Hematopoietic multipotent progenitor cell treated with erythropoietin and hydrocortisone succinate and interleukin-3 and kit ligand, for 15 days (in vitro differentiated cells): ENCODE results near the gene ACVR1B.

Experiments used
- DNase-seq: peaks from one replicate; pipeline ENCODE4 v3.0.0-alpha.2; 2015; ENCODE audit warnings: low spot score

The ACVR1B gene

DNA sequence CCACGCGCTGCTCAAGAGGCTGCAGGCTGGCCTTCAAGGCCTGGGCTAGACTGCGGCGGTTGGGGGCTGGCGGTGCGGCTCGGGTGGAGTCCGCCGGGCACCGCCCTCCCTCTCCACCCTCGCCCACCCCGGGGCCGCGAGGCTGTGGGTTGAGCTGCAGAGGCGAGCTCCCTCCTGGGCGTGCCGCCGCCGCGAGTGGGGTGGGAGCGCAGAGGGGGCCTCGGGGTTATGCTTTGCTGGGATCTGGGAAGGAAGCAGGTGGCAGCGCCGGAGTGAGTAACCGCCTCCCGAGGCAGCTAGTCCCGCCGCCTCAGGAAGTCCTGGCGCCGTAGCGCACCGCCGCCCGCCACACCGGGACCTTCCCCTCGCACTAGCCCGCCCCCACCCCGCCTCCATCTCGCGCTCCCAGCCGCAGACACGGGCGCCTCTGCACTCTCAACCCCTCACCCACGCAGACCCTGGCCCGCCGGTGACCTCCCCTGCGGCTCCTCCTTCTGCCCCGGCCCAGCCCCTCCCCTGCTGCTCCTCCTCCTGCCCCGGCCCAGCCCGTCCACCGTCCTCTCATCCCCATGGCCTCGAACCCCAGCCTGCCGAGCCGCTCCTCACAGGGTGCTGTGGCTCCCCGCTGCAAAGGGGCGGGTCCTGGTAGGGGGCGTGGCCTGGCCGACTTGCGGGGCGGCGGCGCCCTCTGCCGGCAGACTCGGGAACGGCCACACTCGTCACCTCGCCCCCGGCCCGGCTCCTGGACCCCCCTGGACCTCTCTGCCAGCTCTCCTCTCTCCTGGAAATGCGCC lies 71.9 kb downstream of the ACVR1B start:
- DNase-seq, result peak; percentile 85

DNA sequence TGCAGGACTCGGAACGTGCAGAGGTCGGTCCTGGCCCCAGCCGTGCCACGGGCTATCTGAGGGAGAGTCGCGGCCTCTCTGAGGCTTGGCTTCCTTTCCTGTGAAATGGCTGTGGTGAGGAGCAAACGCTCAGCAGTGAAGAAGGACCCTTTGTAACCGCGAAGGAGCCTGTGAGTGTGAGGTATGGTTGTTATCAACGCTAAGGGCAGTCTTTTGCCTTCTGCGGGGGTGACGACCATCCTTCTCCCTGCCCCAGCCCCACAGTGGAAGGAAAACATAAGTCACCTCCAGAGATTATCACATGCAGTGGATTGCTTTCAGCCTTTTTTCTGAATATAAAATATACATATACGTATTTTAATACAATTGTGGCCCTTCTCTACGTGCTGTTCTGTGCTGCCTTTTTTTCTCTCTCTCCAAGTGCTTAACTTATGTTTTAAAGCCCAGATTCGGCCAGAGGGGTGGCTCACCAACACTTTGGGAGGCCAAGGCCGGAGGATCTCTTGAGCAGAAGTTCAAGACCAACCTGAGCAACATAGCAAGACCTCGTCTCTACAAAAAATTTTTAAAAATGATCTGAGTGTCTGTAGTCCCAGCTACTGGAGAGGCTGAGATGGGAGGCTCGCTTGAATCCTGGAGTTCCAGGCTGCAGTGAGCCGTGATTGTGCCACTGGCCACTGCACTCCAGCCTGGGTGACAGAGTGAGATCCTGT lies 72.6 kb downstream of the ACVR1B start:
- DNase-seq, result no peak

DNA sequence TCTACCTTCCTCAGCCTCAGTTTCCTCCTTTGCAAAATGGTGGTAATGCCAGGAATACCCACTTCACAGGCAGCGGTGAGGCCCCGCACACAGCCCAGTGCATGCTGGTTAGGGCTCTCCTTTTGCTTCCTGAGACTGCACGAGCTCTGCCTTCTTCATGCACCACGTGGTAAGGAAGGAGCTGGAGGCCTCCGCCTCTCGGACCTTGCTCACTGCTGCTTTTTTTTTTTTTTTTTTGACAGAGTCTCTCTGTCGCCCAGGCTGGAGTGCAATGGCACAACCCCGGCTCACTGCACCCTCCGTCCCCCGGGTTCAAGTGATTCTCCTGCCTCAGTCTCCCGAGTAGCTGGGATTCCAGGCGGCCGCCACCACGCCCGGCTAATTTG lies 73.3 kb downstream of the ACVR1B start:
- peak; percentile 40 for DNase-seq

DNA sequence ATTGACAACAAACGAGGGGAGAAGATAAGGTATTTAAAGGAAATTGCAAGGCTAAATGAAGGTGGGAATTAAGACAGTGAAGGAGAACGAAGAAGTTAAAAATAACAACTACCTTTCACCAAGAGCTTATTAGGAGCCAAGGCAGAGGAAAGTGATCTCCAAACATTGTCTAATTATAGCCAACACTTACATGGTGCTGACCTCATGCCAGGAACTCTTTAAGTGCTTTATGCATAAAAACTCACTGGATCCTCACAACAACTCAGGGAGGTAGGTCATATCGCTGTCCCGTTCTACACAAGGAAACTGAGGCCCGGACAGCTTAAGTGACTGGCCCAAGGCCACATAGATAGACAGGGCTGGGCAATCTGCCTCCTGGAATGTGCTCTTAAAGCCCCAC lies 74.8 kb downstream of the ACVR1B start:
- no peak for DNase-seq

DNA sequence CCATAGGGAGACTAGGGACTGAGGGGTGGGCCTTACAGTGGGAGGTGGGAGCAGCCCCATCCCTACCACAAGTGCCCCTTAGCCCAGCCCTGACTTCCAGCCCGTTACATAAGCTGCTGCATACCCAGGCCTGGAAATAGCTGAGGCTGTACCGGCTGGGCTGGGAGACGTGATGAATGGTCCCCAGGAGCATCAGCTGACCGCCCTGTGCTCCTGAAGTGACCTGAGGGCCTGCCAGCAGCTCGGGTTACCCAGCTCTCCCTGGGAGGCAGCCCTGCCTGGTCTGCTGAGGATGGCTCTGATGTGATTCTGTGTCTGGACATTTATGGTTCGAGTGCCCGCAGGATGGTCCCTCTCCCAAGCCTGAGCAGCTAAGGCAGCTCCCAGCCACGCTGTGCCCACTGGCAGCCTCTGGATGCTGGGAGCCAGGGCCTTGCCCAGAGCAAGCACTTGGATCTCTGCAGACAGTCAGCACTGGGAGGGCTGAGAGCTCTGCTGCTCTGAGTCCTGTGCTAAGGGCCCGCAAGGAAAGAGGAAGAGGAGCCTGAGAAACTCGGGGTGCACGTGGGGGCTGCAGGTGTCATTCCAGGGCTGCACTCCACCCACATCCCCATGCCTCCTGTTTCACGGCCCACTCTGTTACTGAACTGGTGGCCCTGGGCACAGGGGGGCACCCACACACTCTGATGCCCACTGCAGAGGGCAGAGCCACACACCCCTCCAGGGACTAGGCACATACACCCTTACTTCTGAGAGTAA lies 75.8 kb downstream of the ACVR1B start:
- no peak for DNase-seq

DNA sequence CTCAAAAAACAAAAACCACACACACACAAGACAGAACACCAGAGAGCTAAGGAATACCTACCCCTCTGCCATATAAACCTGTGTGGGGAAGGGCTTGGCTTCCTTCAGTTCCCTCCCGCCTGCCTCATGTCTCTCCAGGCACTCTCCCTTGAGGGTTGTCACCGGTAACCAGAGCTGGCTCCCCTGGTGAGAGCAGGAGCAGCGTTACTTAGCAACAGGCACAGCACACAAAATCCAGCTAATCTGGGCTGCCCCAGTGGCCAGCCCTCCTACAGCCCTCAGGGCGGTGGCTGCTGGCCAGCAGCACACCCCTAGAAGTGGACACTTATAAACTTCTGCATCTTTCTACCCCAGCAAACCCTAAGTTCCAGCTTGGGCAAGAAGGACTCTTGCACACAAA lies 78.2 kb downstream of the ACVR1B start:
- DNase-seq, result no peak

DNA sequence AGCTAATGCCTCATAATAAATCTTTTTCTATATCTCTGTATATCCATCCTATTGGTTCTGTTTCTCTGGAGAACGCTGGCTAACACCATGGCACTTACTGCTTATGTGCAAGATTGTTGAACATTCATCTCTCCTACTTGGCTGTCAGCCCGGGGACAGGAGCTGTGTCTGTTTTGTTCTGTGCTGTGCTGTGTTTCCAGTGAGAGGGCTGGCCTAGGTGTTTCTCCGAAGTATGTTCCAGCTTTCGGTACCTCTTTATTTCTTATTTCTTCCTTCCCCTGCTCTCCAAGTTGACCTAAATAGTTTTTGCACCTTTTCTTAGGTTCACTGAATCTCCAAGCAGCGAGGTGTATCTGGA lies 80.9 kb downstream of the ACVR1B start:
- DNase-seq, result no peak

DNA sequence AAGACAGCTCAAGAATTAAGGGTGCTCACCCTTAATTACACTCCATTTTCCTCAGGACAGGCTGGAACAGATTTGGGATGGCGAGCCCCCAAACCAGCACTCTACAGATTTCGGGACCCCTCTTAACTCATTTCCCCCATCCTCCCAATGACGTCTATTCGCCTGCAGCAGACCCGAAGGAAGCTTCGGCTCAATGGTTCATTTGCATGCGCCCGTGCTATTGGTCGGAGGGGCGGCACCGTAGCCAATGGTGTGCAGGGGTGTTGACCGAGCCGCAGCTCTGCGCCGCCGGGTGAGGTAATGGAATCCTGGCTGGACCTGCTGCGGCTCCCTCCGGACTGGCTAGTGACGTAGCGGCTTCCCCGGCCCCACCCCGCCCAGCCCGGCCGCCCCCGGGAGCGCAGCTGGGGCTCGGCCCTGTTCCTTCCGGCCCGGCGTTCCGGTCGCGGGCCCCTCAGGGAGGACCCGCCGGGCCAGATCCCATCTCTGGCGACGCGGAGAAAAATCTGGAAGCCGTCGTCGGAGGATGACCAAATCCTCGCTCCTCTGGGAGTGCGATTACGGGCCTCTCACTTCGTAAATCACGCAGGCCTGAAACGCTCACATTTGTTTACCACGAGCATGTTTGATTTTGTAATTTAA lies 81.4 kb downstream of the ACVR1B start:
- peak; percentile 75 for DNase-seq

DNA sequence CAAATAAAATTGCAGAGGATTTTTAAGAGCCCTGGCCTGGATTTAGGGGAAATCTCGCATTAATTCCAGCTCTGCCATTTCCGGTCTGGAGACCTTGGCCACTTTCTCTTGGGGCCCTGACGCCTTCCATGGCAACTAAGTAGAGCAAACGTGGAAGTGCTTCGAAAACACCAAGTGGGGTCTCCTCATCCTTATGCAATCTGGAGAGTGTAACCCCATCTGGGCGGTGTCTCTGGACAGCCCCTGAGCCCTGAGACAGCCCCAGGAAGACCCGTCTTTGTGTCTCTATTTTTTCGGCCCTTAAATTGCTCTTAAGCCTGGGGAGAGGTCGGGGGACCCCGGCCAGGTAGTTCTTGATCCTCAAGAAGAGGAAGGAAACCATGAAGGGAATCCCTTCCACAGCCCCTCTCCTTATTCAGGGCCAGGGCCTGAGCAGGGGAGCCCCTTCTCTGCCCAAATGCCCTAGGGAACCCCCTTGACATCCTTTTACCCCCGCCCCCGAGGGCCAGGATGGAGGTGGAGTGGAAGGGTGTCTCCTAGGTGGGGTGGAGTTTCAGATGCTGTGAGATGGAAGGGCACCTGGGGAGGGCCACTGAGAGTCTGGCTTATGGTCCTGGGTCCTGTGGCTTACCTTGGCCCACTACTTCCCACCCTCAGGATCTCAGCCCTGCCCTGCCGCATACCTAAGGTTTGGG lies 82.1 kb downstream of the ACVR1B start:
- DNase-seq, result no peak

DNA sequence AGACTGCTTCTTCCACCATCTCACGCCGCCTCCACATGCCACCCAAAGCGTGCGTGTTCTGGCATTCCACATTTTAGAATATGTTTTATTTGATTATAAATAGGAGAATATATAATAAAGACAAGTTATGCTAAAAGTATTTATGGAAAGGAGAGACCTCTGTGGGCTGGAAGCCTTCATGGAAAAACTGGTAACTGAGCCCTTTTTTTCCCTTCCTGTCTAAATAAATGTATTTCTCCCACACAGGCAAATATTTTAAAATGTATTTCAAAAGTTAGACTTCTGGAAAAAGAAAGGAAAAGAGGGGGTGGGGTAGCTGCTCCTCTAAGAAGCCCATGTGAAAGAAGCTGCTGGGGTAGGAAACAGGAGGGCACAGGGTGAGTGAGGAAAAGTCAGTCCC lies 83.7 kb downstream of the ACVR1B start:
- DNase-seq, result no peak

DNA sequence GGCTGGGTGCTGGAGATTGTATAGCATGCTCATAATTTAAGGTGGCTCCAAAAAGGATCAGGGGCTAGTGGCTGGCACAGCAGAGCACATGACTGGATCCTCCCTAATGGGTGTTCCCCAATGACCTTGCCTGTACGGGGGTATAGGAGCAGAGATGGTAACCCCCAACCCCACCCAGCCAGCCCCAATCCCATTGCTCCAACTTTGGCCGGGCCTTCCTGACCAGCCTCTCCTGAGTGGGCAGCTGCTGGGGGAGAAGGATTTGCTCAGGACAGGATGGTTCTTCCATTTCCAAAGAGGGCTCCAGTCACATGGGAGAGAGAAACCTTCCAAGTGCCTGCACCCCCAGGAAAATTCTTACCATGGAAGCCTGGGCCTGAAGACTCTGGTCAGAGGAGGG lies 84.4 kb downstream of the ACVR1B start:
- no peak for DNase-seq

DNA sequence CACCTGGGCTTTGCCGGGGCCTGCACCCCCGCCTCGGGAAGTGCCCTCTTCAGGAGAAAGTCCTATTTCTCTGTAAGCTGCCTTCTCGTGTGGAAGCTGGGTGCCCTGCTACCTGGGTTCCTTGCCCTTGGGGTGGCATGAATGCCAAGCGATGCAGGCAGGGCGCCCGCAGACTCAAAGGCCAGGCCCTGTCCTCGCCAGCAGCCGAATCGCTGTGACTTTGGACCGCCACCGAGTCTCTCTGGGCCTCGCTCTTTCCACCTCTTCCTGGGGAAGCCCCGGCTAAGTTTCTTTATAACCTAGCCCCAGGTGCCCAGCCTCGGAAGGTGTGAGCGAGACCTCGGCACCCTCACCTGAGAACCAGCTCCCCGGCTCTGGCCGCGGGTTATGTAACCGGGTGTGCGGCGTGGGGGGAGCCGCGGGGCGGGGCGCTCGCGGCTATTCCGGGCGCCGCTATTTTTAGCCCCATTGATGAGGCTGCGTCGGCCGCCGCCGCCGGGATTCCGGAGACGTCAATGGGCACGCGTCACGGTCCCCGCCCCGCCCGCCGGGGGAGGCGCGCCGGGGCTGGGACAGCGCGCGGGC lies 85.2 kb downstream of the ACVR1B start:
- no peak for DNase-seq

DNA sequence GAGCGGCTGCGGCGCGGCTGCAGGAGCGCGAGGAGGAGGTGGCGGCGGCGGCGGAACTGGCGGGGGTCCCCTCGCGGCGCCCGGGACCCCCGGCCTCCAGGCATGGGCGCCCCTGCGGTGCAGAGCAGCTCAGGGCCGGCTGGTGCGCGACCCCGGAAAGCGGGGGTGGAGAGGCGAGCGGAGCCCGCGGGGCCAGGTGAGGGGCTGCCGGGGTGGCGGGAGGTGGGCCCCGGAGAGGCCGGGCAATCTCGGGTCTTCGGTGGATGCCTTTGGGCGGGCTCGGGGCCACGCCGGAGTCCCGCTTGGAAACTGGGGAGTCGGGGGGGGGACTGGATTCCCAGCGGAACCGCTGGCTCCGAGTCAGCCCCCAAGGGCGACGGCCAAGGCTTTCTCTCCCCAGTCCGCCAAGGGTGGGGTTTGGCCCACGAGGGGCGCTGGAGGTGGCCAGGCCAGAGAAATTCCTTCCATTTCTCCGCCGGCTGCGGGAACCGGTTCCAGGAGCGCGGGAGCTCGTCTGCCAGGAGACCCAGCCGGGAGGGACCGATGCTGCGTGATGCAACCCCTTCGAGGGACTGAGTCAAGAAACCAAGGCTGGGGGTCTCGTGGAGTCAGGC lies 85.9 kb downstream of the ACVR1B start:
- no peak for DNase-seq

DNA sequence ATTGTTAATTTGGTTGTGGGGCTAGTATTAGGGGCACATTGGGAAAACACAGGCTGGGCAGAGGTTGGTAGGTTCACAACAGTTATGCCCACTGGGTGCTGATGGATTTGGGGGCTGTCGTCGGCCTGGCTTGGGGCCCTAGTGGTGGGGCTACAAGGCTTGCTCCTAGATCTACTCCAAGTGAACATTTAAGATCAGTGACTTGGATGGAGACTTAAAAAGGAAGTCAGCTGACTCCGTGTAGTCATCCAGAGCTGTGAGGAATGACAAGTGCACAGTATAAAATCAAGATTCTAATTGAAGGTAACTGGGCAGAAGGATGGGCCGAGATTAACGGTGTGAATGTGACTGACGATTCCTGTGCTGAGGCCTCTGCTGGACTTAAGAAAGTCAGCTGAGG lies 86.9 kb downstream of the ACVR1B start:
- no peak for DNase-seq

DNA sequence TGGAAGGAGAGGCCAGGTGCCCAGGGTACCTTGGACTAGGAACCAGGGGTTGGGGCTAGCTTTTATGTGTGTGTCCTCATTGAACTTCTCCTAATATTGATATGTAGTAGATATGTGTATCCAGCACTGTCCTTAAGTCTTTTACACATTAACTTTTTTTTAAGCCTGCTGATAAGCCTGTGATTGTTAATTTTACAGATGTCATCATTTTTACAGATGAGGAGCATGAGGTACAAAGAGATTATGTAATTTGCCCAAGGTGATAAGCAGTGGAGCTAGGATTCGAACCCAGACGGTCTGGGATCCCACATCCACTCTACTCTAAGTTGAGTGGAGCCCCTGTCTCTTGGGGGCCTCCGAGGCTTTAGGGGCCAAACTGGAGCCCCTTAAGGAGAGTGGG lies 89.5 kb downstream of the ACVR1B start:
- no peak for DNase-seq

DNA sequence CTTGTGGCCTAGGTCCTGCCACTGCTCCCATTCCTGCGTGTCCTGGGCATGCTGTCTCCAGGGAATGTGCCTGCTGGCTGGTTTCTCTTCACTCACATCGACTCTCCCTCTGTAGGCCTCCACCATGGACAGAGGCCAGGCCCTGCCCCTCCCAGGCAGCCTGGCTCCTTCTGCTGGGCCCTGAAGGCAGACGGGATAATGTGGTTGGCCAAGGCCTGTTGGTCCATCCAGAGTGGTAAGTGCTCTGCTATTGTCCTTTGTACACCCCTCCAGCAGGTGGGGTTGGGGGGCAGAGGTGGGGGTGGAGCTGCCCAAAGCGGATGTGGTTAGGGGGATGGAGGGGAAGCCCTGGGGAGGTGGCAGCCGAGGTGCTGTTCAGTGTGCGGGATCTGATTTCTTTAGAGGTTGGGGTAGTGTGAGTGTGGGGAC lies 90.2 kb downstream of the ACVR1B start:
- DNase-seq, result no peak

DNA sequence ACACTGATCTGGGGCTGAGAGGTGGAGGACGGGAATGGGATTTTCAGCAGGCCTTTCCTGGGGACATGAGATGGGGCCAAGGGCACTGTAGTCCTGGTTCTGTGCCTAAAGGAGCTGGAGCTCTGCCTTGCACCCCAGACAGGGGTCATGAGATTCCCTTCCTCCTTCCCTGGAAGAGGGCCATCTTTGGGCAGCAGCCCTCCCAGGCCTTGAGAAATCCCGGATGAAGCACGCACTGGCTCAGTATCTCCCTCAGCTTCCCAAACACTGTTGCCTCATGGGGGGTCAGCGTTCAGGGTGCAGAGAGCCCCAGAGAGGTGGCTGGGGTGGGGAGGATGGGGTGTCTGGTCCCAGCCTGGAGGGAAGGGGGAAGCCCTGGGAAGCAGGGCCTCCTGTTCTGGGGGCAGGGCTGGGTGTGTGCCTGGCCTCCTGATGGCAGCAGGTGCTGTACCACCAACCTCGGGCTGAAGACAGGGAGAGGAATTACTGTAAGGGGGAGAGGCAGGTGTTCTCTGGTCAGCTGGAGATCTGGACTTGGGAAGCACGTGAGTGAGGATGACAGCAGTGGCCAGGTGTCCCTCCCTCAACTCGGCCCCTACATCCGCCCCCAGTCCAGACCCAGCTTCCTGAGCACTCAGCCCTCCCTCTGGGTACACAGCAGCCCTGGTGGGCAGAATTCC lies 91.3 kb downstream of the ACVR1B start:
- no peak for DNase-seq

DNA sequence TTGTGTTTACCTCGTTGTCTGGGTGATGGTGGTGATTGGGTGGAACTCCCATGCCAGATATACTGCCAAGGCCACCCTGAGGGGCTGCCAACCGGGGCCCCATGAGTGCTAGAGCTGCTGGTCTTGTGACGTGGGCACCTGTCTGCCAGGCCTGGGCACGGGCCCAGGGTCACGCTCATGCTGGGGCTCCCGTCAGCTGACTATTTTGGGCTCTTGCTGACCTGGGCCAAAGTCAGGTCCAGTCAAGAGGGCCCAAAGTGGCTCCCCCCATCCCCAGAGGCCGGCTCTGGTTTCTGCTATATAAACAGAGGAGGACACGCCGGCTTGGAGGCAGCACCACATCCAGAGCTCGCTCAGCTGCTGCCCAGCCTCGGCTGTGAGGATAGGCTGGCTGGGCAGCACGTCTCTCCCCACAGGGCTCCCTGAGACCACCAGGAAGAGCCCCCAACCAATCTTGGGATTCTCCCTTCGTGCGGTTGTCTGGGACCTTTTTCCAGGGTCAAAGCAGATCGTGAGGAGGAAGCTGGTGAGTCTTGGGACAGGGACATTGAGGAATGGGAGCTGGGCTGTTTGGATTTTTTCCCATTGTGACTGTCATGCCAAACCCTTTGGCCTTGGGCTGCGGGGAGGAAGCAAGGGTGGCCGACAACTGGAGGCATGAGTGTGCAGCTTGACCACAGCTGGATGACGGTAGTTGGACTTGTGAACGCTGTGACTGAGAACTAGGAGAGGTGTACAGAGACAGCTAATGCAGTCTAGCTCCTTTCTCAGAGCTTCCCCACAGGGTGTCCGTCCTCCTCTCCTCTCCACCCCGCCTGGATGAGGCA lies 92.1 kb downstream of the ACVR1B start:
- no peak for DNase-seq

DNA sequence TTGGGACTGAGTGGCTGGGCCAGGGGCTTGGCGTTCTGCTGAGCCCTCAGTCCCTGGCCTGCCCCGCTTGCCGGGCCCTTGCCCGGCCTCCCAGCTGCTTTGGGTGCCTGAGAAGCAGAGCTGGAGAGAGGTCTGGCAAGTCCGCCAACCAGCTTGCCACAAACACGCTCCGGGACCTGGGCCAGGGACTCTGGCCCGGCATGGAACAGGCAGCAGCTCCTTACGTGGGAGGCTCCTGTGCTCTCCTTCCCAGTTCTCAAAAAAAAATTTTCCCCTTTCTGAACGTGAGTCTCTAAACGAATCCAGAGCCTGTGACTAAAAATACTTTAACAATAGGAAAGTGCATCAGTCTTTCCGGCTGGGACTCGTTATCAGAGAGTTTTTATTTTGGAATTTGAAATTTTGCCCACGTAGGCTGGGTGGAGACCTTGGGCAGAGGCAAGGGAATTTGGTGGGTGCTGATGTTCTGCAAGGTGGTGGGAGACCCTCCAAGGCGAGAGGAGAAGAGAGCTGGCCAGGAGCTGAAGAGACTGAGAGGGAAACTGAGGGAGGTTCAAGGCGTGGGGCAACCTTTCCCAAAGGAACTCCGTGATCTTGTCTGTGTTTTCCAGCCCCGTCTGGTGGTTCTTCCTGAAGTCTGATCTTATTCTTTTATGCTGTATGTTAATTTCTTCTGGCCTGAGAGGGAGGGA lies 92.9 kb downstream of the ACVR1B start:
- DNase-seq, result no peak
